Endodermal cell (in vitro differentiated cells): Measurements from ENCODE around the gene ARHGEF12. TPM values are rescaled to one million over a fixed set of nuclear protein-coding genes. Genes with fewer than 3 reads are reported as not detected.

Experiments
- DNase-seq: peaks from one replicate; pipeline ENCODE4 v3.0.0-alpha.2; 2017
- H3K27ac ChIP-seq: 2 replicates; pipeline ENCODE4 v1.5.1; 2013; ENCODE audit warnings: mild to moderate bottlenecking, low read depth, low read length, moderate library complexity
- H3K27me3 ChIP-seq: 2 replicates; pipeline ENCODE4 v1.6.1; 2013; ENCODE audit warnings: mild to moderate bottlenecking, low read length, moderate library complexity; ENCODE audit not compliant: insufficient read depth, control insufficient read depth, poor library complexity, severe bottlenecking
- H3K36me3 ChIP-seq: 2 replicates; pipeline ENCODE4 v1.7.0; 2013; ENCODE audit warnings: mild to moderate bottlenecking, low read length, moderate library complexity; ENCODE audit not compliant: control insufficient read depth, insufficient read depth
- H3K4me1 ChIP-seq: one replicate; pipeline ENCODE4 v1.7.0; 2013; ENCODE audit warnings: low read length; ENCODE audit not compliant: control insufficient read depth, insufficient read depth
- H3K4me3 ChIP-seq: 2 replicates; pipeline ENCODE4 v1.5.1; 2013; ENCODE audit warnings: mild to moderate bottlenecking, low read length, moderate library complexity
- H3K9ac ChIP-seq: 2 replicates; pipeline ENCODE4 v1.6.1; 2013; ENCODE audit warnings: mild to moderate bottlenecking, low read length, moderate library complexity; ENCODE audit not compliant: poor library complexity, severe bottlenecking; ENCODE audit errors: extremely low read depth
- H3K9me3 ChIP-seq: 2 replicates; pipeline ENCODE4 v1.6.1; 2013; ENCODE audit warnings: mild to moderate bottlenecking, low read length, moderate library complexity; ENCODE audit not compliant: control insufficient read depth
- H3K27ac Mint-ChIP-seq: 2 replicates; pipeline ENCODE4 v1.8.0; 2020; ENCODE audit warnings: mixed read lengths
- H3K27me3 Mint-ChIP-seq: 2 replicates; pipeline ENCODE4 v1.8.0; 2021; ENCODE audit warnings: mild to moderate bottlenecking, mixed read lengths; ENCODE audit not compliant: insufficient read depth
- H3K36me3 Mint-ChIP-seq: 2 replicates; pipeline ENCODE4 v1.8.0; 2020; ENCODE audit warnings: low read depth, mixed read lengths
- H3K4me1 Mint-ChIP-seq: 2 replicates; pipeline ENCODE4 v1.8.0; 2020; ENCODE audit warnings: mixed read lengths
- H3K4me3 Mint-ChIP-seq: 2 replicates; pipeline ENCODE4 v1.8.0; 2020; ENCODE audit warnings: mild to moderate bottlenecking, moderate library complexity, mixed read lengths
- H3K9me3 Mint-ChIP-seq: 2 replicates; pipeline ENCODE4 v1.8.0; 2020; ENCODE audit warnings: mild to moderate bottlenecking, mixed read lengths
- WGBS, 2 experiments: methylation state at CpG; one replicate each; pipeline versions ENCODE4 v1.1.5 to v1.1.7; 2013; ENCODE audit warnings: missing lambda C conversion rate in 2 of 2, mixed read lengths in 1 of 2; ENCODE audit not compliant: insufficient coverage in 1 of 2, insufficient read length in 1 of 2; 5-methylcytosine and 5-hydroxymethylcytosine counted together
- total RNA-seq, 2 donors: library from RNA; stranded (reverse); fragmentation: NEBNext Ultra II Directional in 1 of 2; extraction: Animal tissue kit (Norgen Biotek cat#: 25700) in 1 of 2; gene quantifications; 2 replicates in 1 of 2; 3 replicates in 1 of 2; pipeline ENCODE4 v1.2.1, GENCODE V29; 2021
- TF ChIP-seq, protein P1 (sequence below): fragments of 200-600 bp; sonication (generic); conservative IDR thresholded peaks from 2 replicates; pipeline ENCODE4 v1.5.0; 2021; ENCODE audit warnings: antibody characterized with exemption, mild to moderate bottlenecking

The ARHGEF12 gene
- total RNA-seq, 2 donors from 2014 or later = 35.3 to 38.7 TPM

DNA sequence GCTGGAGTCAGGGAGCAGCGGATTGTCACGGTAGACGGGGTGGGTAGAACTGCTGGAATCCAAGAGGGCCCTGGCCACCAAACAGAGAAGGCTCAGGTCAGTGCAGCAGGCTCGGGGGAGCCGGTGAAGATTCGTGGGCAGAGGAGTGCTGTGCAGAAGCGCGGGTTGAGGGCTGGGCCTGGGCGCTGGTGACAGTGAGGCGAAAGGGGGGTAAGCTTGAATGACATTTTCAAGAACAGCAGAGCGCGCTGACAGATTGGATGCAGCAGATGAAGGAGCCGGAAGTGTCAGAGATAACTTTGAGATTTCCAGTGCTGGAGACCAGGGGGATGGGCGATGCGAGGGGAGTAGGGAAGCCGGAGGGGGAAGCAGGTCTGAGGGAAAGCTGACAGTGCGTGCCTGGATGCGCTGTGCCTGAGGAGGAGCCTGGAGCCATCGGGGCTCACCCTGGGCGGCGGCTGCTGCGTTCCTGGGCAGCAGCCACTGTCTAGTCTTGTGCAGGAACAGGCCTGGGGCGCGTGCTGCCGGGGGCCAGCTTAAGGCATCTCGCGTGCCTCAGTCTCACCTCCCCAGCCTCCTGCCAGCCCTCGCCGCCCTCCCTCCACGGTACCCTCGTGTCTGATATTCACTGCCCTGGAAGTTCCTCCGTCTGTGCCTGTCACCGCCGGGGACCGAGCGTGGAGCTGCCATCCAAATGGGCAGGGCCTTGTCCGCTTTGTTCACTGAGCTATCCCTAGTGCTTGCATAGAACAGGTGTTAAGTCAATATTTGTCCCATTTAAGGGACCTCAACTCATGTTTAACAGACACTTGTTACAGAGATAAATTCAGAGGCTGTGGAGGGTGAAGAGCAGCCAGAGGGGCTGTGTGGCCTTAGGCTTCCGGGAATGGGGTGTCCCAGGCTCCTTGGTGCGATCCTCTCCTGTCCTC, 180.5 kb downstream of the ARHGEF12 start:
- TF ChIP-seq, protein P1, sequence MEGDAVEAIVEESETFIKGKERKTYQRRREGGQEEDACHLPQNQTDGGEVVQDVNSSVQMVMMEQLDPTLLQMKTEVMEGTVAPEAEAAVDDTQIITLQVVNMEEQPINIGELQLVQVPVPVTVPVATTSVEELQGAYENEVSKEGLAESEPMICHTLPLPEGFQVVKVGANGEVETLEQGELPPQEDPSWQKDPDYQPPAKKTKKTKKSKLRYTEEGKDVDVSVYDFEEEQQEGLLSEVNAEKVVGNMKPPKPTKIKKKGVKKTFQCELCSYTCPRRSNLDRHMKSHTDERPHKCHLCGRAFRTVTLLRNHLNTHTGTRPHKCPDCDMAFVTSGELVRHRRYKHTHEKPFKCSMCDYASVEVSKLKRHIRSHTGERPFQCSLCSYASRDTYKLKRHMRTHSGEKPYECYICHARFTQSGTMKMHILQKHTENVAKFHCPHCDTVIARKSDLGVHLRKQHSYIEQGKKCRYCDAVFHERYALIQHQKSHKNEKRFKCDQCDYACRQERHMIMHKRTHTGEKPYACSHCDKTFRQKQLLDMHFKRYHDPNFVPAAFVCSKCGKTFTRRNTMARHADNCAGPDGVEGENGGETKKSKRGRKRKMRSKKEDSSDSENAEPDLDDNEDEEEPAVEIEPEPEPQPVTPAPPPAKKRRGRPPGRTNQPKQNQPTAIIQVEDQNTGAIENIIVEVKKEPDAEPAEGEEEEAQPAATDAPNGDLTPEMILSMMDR = no peak
- H3K27me3 ChIP-seq = peaks cover 32% of the 10 kb centered on the region
- no peaks in the 10 kb centered on the region for H3K9me3 ChIP-seq
- H3K4me1 ChIP-seq = no peaks in the 10 kb centered on the region
- no peak overlapping the region for H3K4me3 Mint-ChIP-seq
- no peak overlapping the region for H3K27ac Mint-ChIP-seq
- peaks cover 20% of the 10 kb centered on the region for H3K4me1 Mint-ChIP-seq
- H3K27me3 Mint-ChIP-seq = peaks cover 46% of the 10 kb centered on the region
- WGBS, 2 experiments = 70 to 75% methylated on average over 29 to 39 of the region's 39 CpGs
- no peaks in the 10 kb centered on the region for H3K9me3 Mint-ChIP-seq
- peak; percentile 69 for DNase-seq
- no peaks in the 10 kb centered on the region for H3K36me3 ChIP-seq
- no peak overlapping the region for H3K9ac ChIP-seq
- no peaks in the 10 kb centered on the region for H3K36me3 Mint-ChIP-seq
- no peak overlapping the region for H3K4me3 ChIP-seq
- H3K27ac ChIP-seq = no peak overlapping the region

DNA sequence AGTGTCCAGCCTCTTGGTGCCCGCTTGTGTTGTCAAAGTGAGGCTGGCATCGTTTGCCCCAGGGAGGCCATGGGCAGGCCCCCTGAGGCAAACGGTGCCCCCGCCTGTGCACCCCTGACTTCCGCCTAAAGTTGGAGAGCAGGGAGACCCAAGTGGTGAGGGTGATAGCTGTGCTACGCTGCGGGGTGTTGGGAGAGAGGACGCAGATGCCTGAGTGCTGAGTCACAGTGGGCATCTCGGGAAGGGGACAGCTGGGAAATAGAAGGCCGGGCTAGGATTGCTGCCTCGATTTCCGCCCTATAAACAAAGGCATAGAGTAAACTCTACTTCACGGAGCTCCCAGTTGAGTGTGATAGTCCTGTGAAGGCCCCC, 181.2 kb downstream of the ARHGEF12 start:
- WGBS, 2 experiments = 64 to 78% methylated on average over 7 to 13 of the region's 13 CpGs
- TF ChIP-seq, protein P1 = no peak
- Histone ChIP-seq H3K4me3 (no peak overlapping the region), H3K9me3 (no peaks in the 10 kb centered on the region), H3K27me3 (peaks cover 28% of the 10 kb centered on the region), H3K36me3 (no peaks in the 10 kb centered on the region), H3K9ac (no peak overlapping the region), H3K4me1 (no peaks in the 10 kb centered on the region), H3K27ac (no peak overlapping the region)
- H3K4me1 Mint-ChIP-seq = peaks cover 20% of the 10 kb centered on the region
- no peak overlapping the region for H3K4me3 Mint-ChIP-seq
- H3K27me3 Mint-ChIP-seq = peaks cover 42% of the 10 kb centered on the region
- H3K27ac Mint-ChIP-seq = peak overlapping the region; percentile 73
- H3K9me3 Mint-ChIP-seq = no peaks in the 10 kb centered on the region
- no peak for DNase-seq
- H3K36me3 Mint-ChIP-seq = no peaks in the 10 kb centered on the region

DNA sequence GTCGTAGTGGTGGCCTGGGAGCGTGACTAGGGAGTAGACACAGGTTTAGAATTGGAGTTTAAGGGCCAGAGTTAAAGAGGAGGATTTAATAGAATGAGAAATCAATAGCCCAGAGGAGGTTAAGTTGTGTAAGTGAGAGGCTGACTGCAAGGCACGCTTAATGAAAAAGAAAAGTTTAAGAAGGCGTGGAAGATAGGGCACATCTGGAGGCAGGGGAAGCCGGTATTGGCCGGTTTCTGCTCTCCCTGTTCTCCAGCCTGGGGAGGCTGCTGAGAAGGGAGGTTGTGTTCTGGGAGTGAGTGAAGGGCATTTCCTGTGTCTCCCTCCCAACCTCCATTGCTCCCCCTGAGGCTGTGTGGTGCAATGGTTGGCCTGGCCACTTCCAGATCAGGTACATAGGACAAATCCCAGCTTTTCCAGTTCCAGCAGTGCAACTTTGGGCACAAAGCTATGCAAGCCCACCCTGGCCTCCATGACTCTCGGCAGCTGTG, 181.6 kb downstream of the ARHGEF12 start:
- H3K9me3 Mint-ChIP-seq = no peaks in the 10 kb centered on the region
- no peaks in the 10 kb centered on the region for H3K36me3 ChIP-seq
- peaks cover 2% of the 10 kb centered on the region for H3K4me1 ChIP-seq
- TF ChIP-seq, protein P1 = peak; percentile 22
- peaks cover 25% of the 10 kb centered on the region for H3K27me3 ChIP-seq
- no peaks in the 10 kb centered on the region for H3K9me3 ChIP-seq
- H3K27ac Mint-ChIP-seq = peak overlapping the region; percentile 13
- no peak overlapping the region for H3K4me3 ChIP-seq
- peaks cover 43% of the 10 kb centered on the region for H3K27me3 Mint-ChIP-seq
- no peak for DNase-seq
- no peaks in the 10 kb centered on the region for H3K36me3 Mint-ChIP-seq
- peaks cover 21% of the 10 kb centered on the region for H3K4me1 Mint-ChIP-seq
- no peak overlapping the region for H3K4me3 Mint-ChIP-seq
- no peak overlapping the region for H3K9ac ChIP-seq
- WGBS, 2 experiments = 65 to 85% methylated on average over 3 to 7 of the region's 7 CpGs
- no peak overlapping the region for H3K27ac ChIP-seq
